Activated naive CD4-positive, alpha-beta T cell treated with anti-CD3 and anti-CD28 coated beads, Interleukin-2, amount 50 U/mL, for 24 hours (primary cell): ENCODE measurements around the gene ATP7B.
"Not testable (repeated sequence)": the region's sequence is repeated elsewhere in the genome, so short reads cannot be mapped to it uniquely, and the experiment has no call there.

Experiments
- H3K27ac Mint-ChIP-seq: one replicate; pipeline ENCODE4 v1.8.0; 2021; ENCODE audit warnings: mild to moderate bottlenecking, mixed read lengths
- H3K27me3 Mint-ChIP-seq: one replicate; pipeline ENCODE4 v1.8.0; 2021; ENCODE audit warnings: mixed read lengths
- H3K36me3 Mint-ChIP-seq: one replicate; pipeline ENCODE4 v1.8.0; 2021; ENCODE audit warnings: mixed read lengths
- H3K4me1 Mint-ChIP-seq: one replicate; pipeline ENCODE4 v1.8.0; 2021; ENCODE audit warnings: mixed read lengths
- H3K4me3 Mint-ChIP-seq: one replicate; pipeline ENCODE4 v1.8.0; 2021; ENCODE audit warnings: mild to moderate bottlenecking, mixed read lengths
- H3K9me3 Mint-ChIP-seq: one replicate; pipeline ENCODE4 v1.8.0; 2021; ENCODE audit warnings: mixed read lengths

The ATP7B gene

GRCh38 chr13:51997641-51998330, 13.5 kb downstream of the ATP7B start:
- H3K4me1 Mint-ChIP-seq, result no peaks in the 10 kb centered on the region
- H3K27me3 Mint-ChIP-seq, result no peaks in the 10 kb centered on the region
- no peak overlapping the region for H3K27ac Mint-ChIP-seq
- no peaks in the 10 kb centered on the region for H3K36me3 Mint-ChIP-seq
- no peak overlapping the region for H3K4me3 Mint-ChIP-seq
- H3K9me3 Mint-ChIP-seq, result no peaks in the 10 kb centered on the region

DNA sequence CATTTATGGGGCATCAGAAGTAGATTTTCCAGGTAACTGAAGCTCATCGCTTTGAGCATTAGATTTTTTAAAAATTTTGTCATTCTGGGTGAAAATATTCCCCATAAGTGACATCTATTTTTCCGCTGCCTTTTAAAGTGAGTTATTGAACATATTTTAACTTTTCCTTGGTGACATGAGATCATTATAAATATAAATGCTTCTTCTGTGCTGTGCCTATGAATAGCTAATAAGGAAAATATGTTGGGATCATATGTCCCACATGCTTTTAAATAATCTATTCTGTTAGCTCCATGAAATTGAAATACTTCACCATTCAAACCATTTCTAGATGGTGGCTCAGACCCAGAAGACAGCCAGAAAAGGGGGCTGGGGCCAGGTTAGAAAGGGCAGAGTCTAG, 14.1 kb downstream of the ATP7B start:
- no peaks in the 10 kb centered on the region for H3K9me3 Mint-ChIP-seq
- no peaks in the 10 kb centered on the region for H3K4me1 Mint-ChIP-seq
- no peak overlapping the region for H3K27ac Mint-ChIP-seq
- no peaks in the 10 kb centered on the region for H3K36me3 Mint-ChIP-seq
- no peaks in the 10 kb centered on the region for H3K27me3 Mint-ChIP-seq
- H3K4me3 Mint-ChIP-seq, result no peak overlapping the region

DNA sequence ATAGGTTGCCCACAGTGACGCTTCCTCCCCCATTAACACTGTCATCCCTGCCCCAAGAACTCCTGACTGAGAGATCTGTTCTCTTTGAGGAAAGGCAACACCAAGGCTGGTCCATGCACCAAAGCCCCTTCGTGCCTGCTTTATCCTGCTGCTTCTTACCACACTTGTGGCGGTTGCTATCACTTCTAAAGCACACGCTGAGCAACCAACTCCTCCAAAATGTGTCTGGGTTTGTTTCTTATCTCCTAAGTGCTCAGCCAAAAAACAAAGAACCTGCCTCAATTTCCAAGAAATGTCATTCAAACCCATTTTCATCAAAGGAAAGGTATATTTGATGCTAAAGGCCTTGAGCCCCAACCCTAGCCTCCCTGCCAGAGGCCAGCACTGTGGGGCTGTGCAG, 14.6 kb downstream of the ATP7B start:
- H3K27ac Mint-ChIP-seq, result no peak overlapping the region
- no peaks in the 10 kb centered on the region for H3K9me3 Mint-ChIP-seq
- no peak overlapping the region for H3K4me3 Mint-ChIP-seq
- no peaks in the 10 kb centered on the region for H3K4me1 Mint-ChIP-seq
- H3K27me3 Mint-ChIP-seq, result no peaks in the 10 kb centered on the region
- no peaks in the 10 kb centered on the region for H3K36me3 Mint-ChIP-seq

- Mint-ChIP-seq H3K36me3 (peaks cover 1% of the 10 kb centered on the region), H3K27me3 (peaks cover 1% of the 10 kb centered on the region), H3K9me3 (no peaks in the 10 kb centered on the region)
These were observed 15.3 kb downstream of the ATP7B start for GRCh38 chr13:51995677-51996551.

DNA sequence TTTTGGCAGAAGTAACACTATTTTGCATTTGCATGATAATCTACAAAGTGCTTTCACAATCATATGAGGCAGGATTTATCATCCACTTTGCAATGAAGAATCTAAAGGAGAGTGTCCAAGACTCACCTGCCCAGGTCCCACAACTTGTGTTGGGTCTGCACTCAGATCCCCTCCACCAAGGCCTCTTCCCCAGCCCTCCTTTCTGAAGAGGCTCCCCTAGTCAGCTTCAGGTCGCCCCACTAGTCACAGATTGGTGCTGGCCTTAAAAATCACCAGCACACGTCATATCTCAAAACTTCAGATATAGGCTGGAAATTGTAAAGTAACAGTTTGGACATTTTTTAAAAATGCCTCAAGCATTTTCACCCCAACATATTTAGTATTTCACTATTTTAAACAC, 17.5 kb downstream of the ATP7B start:
- H3K27me3 Mint-ChIP-seq, result peaks cover 1% of the 10 kb centered on the region
- no peak overlapping the region for H3K4me3 Mint-ChIP-seq
- peaks cover 1% of the 10 kb centered on the region for H3K36me3 Mint-ChIP-seq
- H3K9me3 Mint-ChIP-seq, result no peaks in the 10 kb centered on the region
- no peaks in the 10 kb centered on the region for H3K4me1 Mint-ChIP-seq
- no peak overlapping the region for H3K27ac Mint-ChIP-seq

More at GRCh38 chr13:51995677-51996551, 15.3 kb downstream of the ATP7B start:
- no peaks in the 10 kb centered on the region for H3K4me1 Mint-ChIP-seq
- H3K4me3 Mint-ChIP-seq, result no peak overlapping the region
- no peak overlapping the region for H3K27ac Mint-ChIP-seq

DNA sequence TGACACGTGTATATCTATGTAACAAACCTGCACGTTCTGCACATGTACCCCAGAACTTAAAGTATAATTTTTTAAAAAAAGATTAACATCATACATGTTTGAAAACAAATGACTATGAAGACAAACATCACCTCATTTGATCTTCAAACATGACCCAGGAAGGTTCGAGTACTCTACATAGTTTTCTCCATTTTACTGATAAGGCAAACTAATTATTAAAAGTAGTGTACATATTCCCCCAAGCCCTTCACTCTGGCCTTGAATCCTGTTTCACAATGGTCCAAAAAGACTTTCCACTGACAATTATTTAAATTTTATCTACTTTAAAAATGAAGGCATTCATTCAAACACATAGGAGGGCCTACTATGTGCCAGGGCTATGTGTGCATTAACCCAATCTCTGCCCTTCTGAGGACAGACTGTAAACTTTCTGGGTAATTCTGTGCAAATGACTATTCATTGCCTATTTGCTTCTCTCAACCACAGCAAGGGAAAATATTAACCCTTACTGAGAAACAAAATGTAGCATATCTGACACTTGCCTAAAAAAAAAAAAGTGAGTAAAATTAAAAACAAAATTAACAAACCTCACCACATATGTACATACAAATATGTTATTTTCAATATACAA, 22.1 kb downstream of the ATP7B start:
- no peak overlapping the region for H3K4me3 Mint-ChIP-seq
- no peak overlapping the region for H3K27ac Mint-ChIP-seq
- peaks cover 1% of the 10 kb centered on the region for H3K36me3 Mint-ChIP-seq
- H3K9me3 Mint-ChIP-seq, result peaks cover 2% of the 10 kb centered on the region
- peaks cover 1% of the 10 kb centered on the region for H3K27me3 Mint-ChIP-seq
- H3K4me1 Mint-ChIP-seq, result no peaks in the 10 kb centered on the region

DNA sequence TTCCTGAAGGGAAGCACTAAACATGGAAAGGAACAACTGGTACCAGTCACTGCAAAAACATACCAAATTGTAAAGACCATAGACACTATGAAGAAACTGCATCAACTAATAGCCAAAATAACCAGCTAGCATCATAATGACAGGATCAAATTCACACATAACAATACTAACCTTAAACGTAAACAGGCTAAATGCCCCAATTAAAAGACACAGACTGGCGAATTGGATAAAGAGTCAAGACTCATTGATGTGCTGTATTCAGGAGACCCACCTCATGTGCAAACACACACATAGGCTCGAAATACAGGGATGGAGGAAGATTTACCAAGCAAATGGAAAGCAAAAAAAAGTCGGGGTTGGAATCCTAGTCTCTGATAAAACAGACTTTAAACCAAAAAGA, 26.3 kb downstream of the ATP7B start:
- not testable (repeated sequence) for H3K4me3 Mint-ChIP-seq, H3K36me3 Mint-ChIP-seq, H3K9me3 Mint-ChIP-seq, H3K27me3 Mint-ChIP-seq, H3K27ac Mint-ChIP-seq, H3K4me1 Mint-ChIP-seq

DNA sequence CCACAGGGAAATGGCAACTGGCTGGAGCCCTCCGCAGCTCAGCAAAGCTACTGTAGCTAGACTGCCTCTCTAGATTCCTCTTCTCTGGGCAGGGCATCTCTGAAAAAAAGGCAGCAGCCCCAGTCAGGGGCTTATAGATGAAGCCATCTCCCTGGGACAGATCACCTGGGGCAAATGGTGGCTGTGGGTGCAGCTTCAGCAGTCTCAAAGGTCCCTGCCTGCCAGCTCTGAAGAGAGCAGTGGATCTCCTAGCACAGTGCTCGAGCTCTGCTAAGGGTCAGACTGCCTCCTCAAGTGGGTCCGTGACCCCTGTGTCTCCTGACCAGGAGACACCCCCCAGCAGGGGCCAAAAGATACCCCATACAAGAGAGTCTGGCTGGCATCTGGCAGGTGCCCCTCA, 28.0 kb downstream of the ATP7B start:
- H3K27ac Mint-ChIP-seq, H3K4me1 Mint-ChIP-seq, H3K9me3 Mint-ChIP-seq, H3K36me3 Mint-ChIP-seq, H3K4me3 Mint-ChIP-seq, H3K27me3 Mint-ChIP-seq: not testable (repeated sequence)

GRCh38 chr13:51981355-51981754, 29.9 kb downstream of the ATP7B start:
- H3K9me3 Mint-ChIP-seq, result peaks cover 5% of the 10 kb centered on the region
- no peak overlapping the region for H3K4me3 Mint-ChIP-seq
- no peaks in the 10 kb centered on the region for H3K27me3 Mint-ChIP-seq
- H3K36me3 Mint-ChIP-seq, result no peaks in the 10 kb centered on the region
- no peaks in the 10 kb centered on the region for H3K4me1 Mint-ChIP-seq
- H3K27ac Mint-ChIP-seq, result no peak overlapping the region

DNA sequence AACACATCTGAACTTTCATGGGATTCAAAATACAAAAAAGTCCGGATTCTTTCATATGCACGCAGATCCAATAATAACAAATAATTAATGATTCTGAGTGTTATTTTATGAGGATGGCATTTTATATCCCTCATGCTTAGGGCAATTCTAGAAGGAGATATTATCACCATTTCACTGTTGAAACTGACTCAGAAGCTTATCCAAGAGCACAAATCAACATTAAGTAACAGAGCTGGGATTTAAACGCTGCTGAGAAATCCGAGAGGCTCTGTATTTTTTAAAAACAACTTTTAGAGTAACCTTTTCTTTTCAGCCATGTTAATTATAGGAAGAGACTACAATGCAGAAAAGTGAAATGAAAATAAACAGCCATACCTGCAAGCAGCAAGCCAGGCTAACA, 30.3 kb downstream of the ATP7B start:
- H3K27me3 Mint-ChIP-seq, result no peaks in the 10 kb centered on the region

GRCh38 chr13:51978796-51979556, 32.3 kb downstream of the ATP7B start:
- H3K4me3 Mint-ChIP-seq, result no peak overlapping the region

More for the DNA sequence above, 30.3 kb downstream of the ATP7B start:
- H3K4me3 Mint-ChIP-seq, result no peak overlapping the region
- no peak overlapping the region for H3K27ac Mint-ChIP-seq
- no peaks in the 10 kb centered on the region for H3K36me3 Mint-ChIP-seq
- no peaks in the 10 kb centered on the region for H3K4me1 Mint-ChIP-seq
- H3K9me3 Mint-ChIP-seq, result peaks cover 5% of the 10 kb centered on the region

GRCh38 chr13:51977625-51978024, 33.6 kb downstream of the ATP7B start:
- H3K36me3 Mint-ChIP-seq, result no peaks in the 10 kb centered on the region
- no peaks in the 10 kb centered on the region for H3K4me1 Mint-ChIP-seq
- H3K4me3 Mint-ChIP-seq, result no peak overlapping the region
- H3K27me3 Mint-ChIP-seq, result no peaks in the 10 kb centered on the region
- no peak overlapping the region for H3K27ac Mint-ChIP-seq
- H3K9me3 Mint-ChIP-seq, result no peaks in the 10 kb centered on the region

More at GRCh38 chr13:51978796-51979556, 32.3 kb downstream of the ATP7B start:
- Mint-ChIP-seq H3K9me3 (peaks cover 2% of the 10 kb centered on the region), H3K36me3 (no peaks in the 10 kb centered on the region), H3K27ac (no peak overlapping the region), H3K4me1 (no peaks in the 10 kb centered on the region), H3K27me3 (no peaks in the 10 kb centered on the region)

GRCh38 chr13:51976890-51977289, 34.4 kb downstream of the ATP7B start:
- Mint-ChIP-seq H3K27me3 (no peaks in the 10 kb centered on the region), H3K36me3 (no peaks in the 10 kb centered on the region), H3K27ac (no peak overlapping the region), H3K4me3 (no peak overlapping the region), H3K4me1 (no peaks in the 10 kb centered on the region), H3K9me3 (no peaks in the 10 kb centered on the region)

- Mint-ChIP-seq H3K4me3 (no peak overlapping the region), H3K9me3 (no peaks in the 10 kb centered on the region), H3K36me3 (no peaks in the 10 kb centered on the region), H3K27me3 (no peaks in the 10 kb centered on the region), H3K27ac (no peak overlapping the region), H3K4me1 (no peaks in the 10 kb centered on the region)
These were observed 34.8 kb downstream of the ATP7B start for GRCh38 chr13:51976423-51976822.

GRCh38 chr13:51974482-51974881, 36.8 kb downstream of the ATP7B start:
- H3K4me3 Mint-ChIP-seq, result no peak overlapping the region
- peaks cover 16% of the 10 kb centered on the region for H3K4me1 Mint-ChIP-seq
- no peaks in the 10 kb centered on the region for H3K27me3 Mint-ChIP-seq
- no peaks in the 10 kb centered on the region for H3K36me3 Mint-ChIP-seq
- H3K27ac Mint-ChIP-seq, result no peak overlapping the region
- H3K9me3 Mint-ChIP-seq, result no peaks in the 10 kb centered on the region
